K562 (cell line): ENCODE results near the gene CARMIL1. TPM values are rescaled to one million over a fixed set of nuclear protein-coding genes. Genes with fewer than 3 reads are reported as not detected.

Source experiments
- ATAC-seq: fragments of 200-7000 bp; cut with Tn5 transposase; 3 replicates; pipeline ENCODE4 v1.9.1; 2020; ENCODE audit warnings: moderate library complexity
- BruUV-seq: library from RNA; stranded (reverse); fragments of 400-500 nt; replicated peaks from 2 replicates; lab custom pipeline; 2021; lab: Mats Ljungman, UMichigan
- CTCF ChIA-PET: fragments of 300-600 bp; formaldehyde crosslinking; extraction: SDS; loops from one replicate; lab custom pipeline; 2021; ENCODE audit warnings: low intra/inter-chr PET ratio; lab: Yijun Ruan, JAX
- POLR2A ChIA-PET: fragments of 300-600, 350-650 bp; sonication (Branson Sonifier 250); formaldehyde crosslinking; extraction: SDS; loops from one replicate; lab custom pipeline; 2021; ENCODE audit warnings: antibody characterized with exemption, inconsistent platforms; lab: Yijun Ruan, JAX
- DNase-seq, 4 experiments: peaks; one replicate each; pipeline versions ENCODE4 v3.0.0 to v3.0.0-alpha.2; 2011 to 2018; ENCODE audit warnings: low spot score in 3 of 4, mixed read lengths in 3 of 4; ENCODE audit errors: extremely low read depth in 1 of 4
- FAIRE-seq: peaks from 2 replicates; lab custom pipeline; 2011; peaks lifted over from hg19 to GRCh38; lab: Jason Lieb, UNC
- H2AFZ ChIP-seq: 2 replicates; pipeline ENCODE4 v1.6.0; 2011; ENCODE audit warnings: low read depth, low read length, control low read depth, inconsistent platforms
- H3K27ac ChIP-seq: fragments of 200-600 bp; 3 replicates; pipeline ENCODE4 v1.8.0; 2011; ENCODE audit warnings: low read depth, mild to moderate bottlenecking, control low read depth, inconsistent platforms, low read length, moderate library complexity, mixed read lengths; ENCODE audit errors: extremely low read depth
- H3K27me3 ChIP-seq, 2 experiments: fragments of 300-600 bp in 1 of 2; 2 replicates in 1 of 2; 3 replicates in 1 of 2; pipeline versions ENCODE4 v1.6.0 to v1.8.0; 2011; ENCODE audit warnings: inconsistent platforms in 2 of 2, low read length in 2 of 2, mild to moderate bottlenecking in 1 of 2, mixed read lengths in 1 of 2, moderate library complexity in 1 of 2; ENCODE audit not compliant: control insufficient read depth in 2 of 2, insufficient read depth in 2 of 2
- H3K36me3 ChIP-seq: fragments of 300-600 bp; 3 replicates; pipeline ENCODE4 v1.8.0; 2011; ENCODE audit warnings: mild to moderate bottlenecking, low read length, inconsistent platforms; ENCODE audit not compliant: control insufficient read depth, insufficient read depth
- H3K4me1 ChIP-seq, 2 experiments: fragments of 200-600 bp in 1 of 2; replicated peaks in 1 of 2; 2 replicates in 1 of 2; 3 replicates in 1 of 2; pipeline versions ENCODE4 v1.5.1 to v1.8.0; 2011; ENCODE audit warnings: inconsistent platforms in 2 of 2, low read length in 2 of 2, mild to moderate bottlenecking in 1 of 2, mixed read lengths in 1 of 2, moderate library complexity in 1 of 2; ENCODE audit not compliant: control insufficient read depth in 2 of 2, insufficient read depth in 2 of 2
- H3K4me2 ChIP-seq: 2 replicates; pipeline ENCODE4 v1.6.1; 2011; ENCODE audit warnings: low read length, control low read depth, inconsistent platforms, mixed read lengths; ENCODE audit not compliant: insufficient read depth
- H3K4me3 ChIP-seq: fragments of 200-600 bp; sonication (generic), shearing (Covaris generic); 2 replicates; pipeline ENCODE4 v1.5.1; 2016; ENCODE audit warnings: control low read depth, inconsistent platforms
- H3K79me2 ChIP-seq: fragments of 200-600 bp; 3 replicates; pipeline ENCODE4 v1.8.0; 2011; ENCODE audit warnings: low read length, inconsistent platforms; ENCODE audit not compliant: control insufficient read depth, insufficient read depth
- H3K9ac ChIP-seq, 2 experiments: 2 replicates each; pipeline versions ENCODE4 v1.6.0 to v1.6.1; 2011; ENCODE audit warnings: low read depth in 2 of 2, low read length in 2 of 2, control low read depth in 1 of 2, inconsistent platforms in 1 of 2, mild to moderate bottlenecking in 1 of 2, mixed read lengths in 1 of 2; ENCODE audit not compliant: insufficient read depth in 1 of 2
- H3K9me1 ChIP-seq: one replicate; pipeline ENCODE4 v1.6.0; 2011; ENCODE audit warnings: inconsistent platforms, mild to moderate bottlenecking, low read length, moderate library complexity; ENCODE audit not compliant: control insufficient read depth, insufficient read depth
- H3K9me3 ChIP-seq: replicated peaks from 2 replicates; pipeline ENCODE4 v1.5.1; 2011; ENCODE audit warnings: low read depth, low read length, inconsistent platforms; ENCODE audit not compliant: control insufficient read depth, insufficient read depth
- H4K20me1 ChIP-seq: replicated peaks from 2 replicates; pipeline ENCODE4 v1.6.1; 2011; ENCODE audit warnings: low read length, inconsistent platforms, mixed read lengths; ENCODE audit not compliant: control insufficient read depth, insufficient read depth
- ESRRA ChIP-seq: fragments of 450-650 bp; IDR thresholded peaks from 2 replicates; pipeline ENCODE4 v1.6.1; 2014; ENCODE audit warnings: low read depth, mild to moderate bottlenecking, moderate library complexity, borderline replicate concordance
- MNT ChIP-seq, 2 experiments: fragments of 450-650 bp; conservative IDR thresholded peaks; 2 replicates each; pipeline ENCODE4 v1.6.1; 2017; ENCODE audit warnings: mild to moderate bottlenecking in 2 of 2, moderate library complexity in 2 of 2
- PCBP1 ChIP-seq: fragments of 200-400 bp; formaldehyde crosslinking; IDR thresholded peaks from 2 replicates; pipeline ENCODE4 v1.6.1; 2018; ENCODE audit warnings: mild to moderate bottlenecking, low read depth, low read length; ENCODE audit not compliant: poor library complexity, severe bottlenecking
- PTRF ChIP-seq: fragments of 450-650 bp; IDR thresholded peaks from 2 replicates; pipeline ENCODE4 v1.6.1; 2016; ENCODE audit warnings: mild to moderate bottlenecking, missing genetic modification characterization, missing compliant biosample characterization
- ZNF740 ChIP-seq, 3 experiments: fragments of 200-800 bp in 1 of 3; sonication (Bioruptor generic) in 1 of 3; sonication (generic) in 1 of 3; formaldehyde crosslinking in 1 of 3; IDR thresholded peaks; 2 replicates each; pipeline versions ENCODE4 v1.6.1 to v1.8.0; 2016 to 2022; ENCODE audit warnings: mild to moderate bottlenecking in 2 of 3, missing compliant biosample characterization in 2 of 3, missing genetic modification characterization in 2 of 3, missing genetic modification reagents in 1 of 3
- WGBS: fragments of 100-300 bp; shearing (Covaris generic); methylation state at CpG from one replicate; pipeline ENCODE4 v1.1.6; 2016; ENCODE audit warnings: low coverage, mixed read lengths; ENCODE audit not compliant: insufficient coverage; ENCODE audit errors: missing lambda C conversion rate; 5-methylcytosine and 5-hydroxymethylcytosine counted together
- in situ Hi-C: fragments of 300-500 bp; cut with MboI; formaldehyde crosslinking; loops from 4 replicates; pipeline ENCODE4 v1.15.0; 2018; ENCODE audit warnings: inconsistent platforms, mixed read lengths
- intact Hi-C: fragments of 100-400 bp; cut with micrococcal nuclease; formaldehyde crosslinking; loops from 2 replicates; pipeline ENCODE4 v1.14.2; 2022
- polyA plus RNA-seq, 8 experiments: library from polyadenylated mRNA; depleted of rRNA in 4 of 8; stranded (reverse) in 5 of 8; unstranded in 3 of 8; fragments of >200 nt; fragmentation: Nextera tagmentation in 2 of 8; fragmentation: Illumina TruSeq in 1 of 8; extraction: Ambion mirVana in 2 of 8; extraction: Trizol in 1 of 8; gene quantifications; 2 replicates each; pipeline versions ENCODE4 v1.2.1 to v1.2.3, GENCODE V29; 2011 to 2014; ENCODE audit warnings: inconsistent platforms in 1 of 8, missing spikeins in 1 of 8
- total RNA-seq, 7 experiments: library from RNA; depleted of rRNA in 6 of 7; stranded (reverse); fragments of >200 nt in 6 of 7; fragmentation: Illumina TruSeq in 2 of 7; extraction: Trizol in 2 of 7; gene quantifications; 2 replicates each; pipeline versions ENCODE4 v1.2.1 to v1.2.3, GENCODE V29; 2011 to 2021; ENCODE audit warnings: low replicate concordance in 1 of 7
- TF ChIP-seq, protein P1 (sequence below): fragments of 250-450 bp; sonication (Bioruptor Pico); IDR thresholded peaks from 2 replicates; pipeline ENCODE4 v1.9.0; 2021; ENCODE audit warnings: mild to moderate bottlenecking, inconsistent platforms
- TF ChIP-seq, protein P2 (sequence below): IDR thresholded peaks from 2 replicates; pipeline ENCODE4 v1.6.1; 2016; ENCODE audit warnings: missing genetic modification characterization, missing compliant biosample characterization
- TF ChIP-seq, protein P3 (sequence below), 2 experiments: IDR thresholded peaks; 2 replicates each; pipeline ENCODE4 v1.6.1; 2012; ENCODE audit warnings: improper control_type of control experiment in 2 of 2, low read depth in 2 of 2, low read length in 2 of 2, borderline replicate concordance in 1 of 2

CARMIL1 gene
- total and polyA plus RNA-seq, 9 of the 15 experiments (the other 6 are each of a cell fraction or from before 2014, with no cell fraction given): 0.04 to 0.32 (median 0.10) TPM; not detected in 1

- no peak overlapping the region for H3K9ac ChIP-seq
- H3K4me2 ChIP-seq: no peak overlapping the region
- H2AFZ ChIP-seq: no peak overlapping the region
- H3K4me3 ChIP-seq: no peak overlapping the region
- no peaks in the 10 kb centered on the region for H3K9me3 ChIP-seq
- H4K20me1 ChIP-seq: no peaks in the 10 kb centered on the region
- ATAC-seq: 0 out of 3 replicates have a peak, but pooled peaks have one; percentile 45
- H3K9me1 ChIP-seq: no peaks in the 10 kb centered on the region
- H3K27me3 ChIP-seq: no peaks in the 10 kb centered on the region; a peak in 1 of 5 replicates
- intact Hi-C loops: no loop called here
- TF ChIP-seq PTRF (no peak), MNT (conservative IDR thresholded peaks at IDR 0.05) (no peak), ZNF740 (CRISPR knock-in tag; IDR thresholded peaks at IDR 0.05) (no peak), ZNF740 (tag; IDR thresholded peaks at IDR 0.05) (no peak), PCBP1 (no peak), ESRRA (no peak)
- TF ChIP-seq, protein P1, sequence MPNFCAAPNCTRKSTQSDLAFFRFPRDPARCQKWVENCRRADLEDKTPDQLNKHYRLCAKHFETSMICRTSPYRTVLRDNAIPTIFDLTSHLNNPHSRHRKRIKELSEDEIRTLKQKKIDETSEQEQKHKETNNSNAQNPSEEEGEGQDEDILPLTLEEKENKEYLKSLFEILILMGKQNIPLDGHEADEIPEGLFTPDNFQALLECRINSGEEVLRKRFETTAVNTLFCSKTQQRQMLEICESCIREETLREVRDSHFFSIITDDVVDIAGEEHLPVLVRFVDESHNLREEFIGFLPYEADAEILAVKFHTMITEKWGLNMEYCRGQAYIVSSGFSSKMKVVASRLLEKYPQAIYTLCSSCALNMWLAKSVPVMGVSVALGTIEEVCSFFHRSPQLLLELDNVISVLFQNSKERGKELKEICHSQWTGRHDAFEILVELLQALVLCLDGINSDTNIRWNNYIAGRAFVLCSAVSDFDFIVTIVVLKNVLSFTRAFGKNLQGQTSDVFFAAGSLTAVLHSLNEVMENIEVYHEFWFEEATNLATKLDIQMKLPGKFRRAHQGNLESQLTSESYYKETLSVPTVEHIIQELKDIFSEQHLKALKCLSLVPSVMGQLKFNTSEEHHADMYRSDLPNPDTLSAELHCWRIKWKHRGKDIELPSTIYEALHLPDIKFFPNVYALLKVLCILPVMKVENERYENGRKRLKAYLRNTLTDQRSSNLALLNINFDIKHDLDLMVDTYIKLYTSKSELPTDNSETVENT (CRISPR knock-in tag): no peak
- TF ChIP-seq, protein P2, sequence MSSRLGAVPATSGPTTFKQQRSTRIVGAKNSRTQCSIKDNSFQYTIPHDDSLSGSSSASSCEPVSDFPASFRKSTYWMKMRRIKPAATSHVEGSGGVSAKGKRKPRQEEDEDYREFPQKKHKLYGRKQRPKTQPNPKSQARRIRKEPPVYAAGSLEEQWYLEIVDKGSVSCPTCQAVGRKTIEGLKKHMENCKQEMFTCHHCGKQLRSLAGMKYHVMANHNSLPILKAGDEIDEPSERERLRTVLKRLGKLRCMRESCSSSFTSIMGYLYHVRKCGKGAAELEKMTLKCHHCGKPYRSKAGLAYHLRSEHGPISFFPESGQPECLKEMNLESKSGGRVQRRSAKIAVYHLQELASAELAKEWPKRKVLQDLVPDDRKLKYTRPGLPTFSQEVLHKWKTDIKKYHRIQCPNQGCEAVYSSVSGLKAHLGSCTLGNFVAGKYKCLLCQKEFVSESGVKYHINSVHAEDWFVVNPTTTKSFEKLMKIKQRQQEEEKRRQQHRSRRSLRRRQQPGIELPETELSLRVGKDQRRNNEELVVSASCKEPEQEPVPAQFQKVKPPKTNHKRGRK: no peak
- TF ChIP-seq, protein P3, sequence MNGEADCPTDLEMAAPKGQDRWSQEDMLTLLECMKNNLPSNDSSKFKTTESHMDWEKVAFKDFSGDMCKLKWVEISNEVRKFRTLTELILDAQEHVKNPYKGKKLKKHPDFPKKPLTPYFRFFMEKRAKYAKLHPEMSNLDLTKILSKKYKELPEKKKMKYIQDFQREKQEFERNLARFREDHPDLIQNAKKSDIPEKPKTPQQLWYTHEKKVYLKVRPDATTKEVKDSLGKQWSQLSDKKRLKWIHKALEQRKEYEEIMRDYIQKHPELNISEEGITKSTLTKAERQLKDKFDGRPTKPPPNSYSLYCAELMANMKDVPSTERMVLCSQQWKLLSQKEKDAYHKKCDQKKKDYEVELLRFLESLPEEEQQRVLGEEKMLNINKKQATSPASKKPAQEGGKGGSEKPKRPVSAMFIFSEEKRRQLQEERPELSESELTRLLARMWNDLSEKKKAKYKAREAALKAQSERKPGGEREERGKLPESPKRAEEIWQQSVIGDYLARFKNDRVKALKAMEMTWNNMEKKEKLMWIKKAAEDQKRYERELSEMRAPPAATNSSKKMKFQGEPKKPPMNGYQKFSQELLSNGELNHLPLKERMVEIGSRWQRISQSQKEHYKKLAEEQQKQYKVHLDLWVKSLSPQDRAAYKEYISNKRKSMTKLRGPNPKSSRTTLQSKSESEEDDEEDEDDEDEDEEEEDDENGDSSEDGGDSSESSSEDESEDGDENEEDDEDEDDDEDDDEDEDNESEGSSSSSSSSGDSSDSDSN (IDR thresholded peaks at IDR 0.05; ENCODE audit: borderline replicate concordance in 1 of 2, low read depth in 2 of 2, low read length in 2 of 2): no peak
- TF ChIP-seq, all 486 proteins: peak for 0
- CTCF ChIA-PET: no interaction called here
- POLR2A ChIA-PET: interaction anchor here (0.8 kb wide), 1 partner anchor 18 kb away, joined by 3 read pairs; no protein-coding TSS in a partner anchor
- Histone ChIP-seq H3K79me2 (no peaks in the 10 kb centered on the region), H3K36me3 (no peaks in the 10 kb centered on the region), H3K27ac (no peak overlapping the region), H3K4me1 (no peaks in the 10 kb centered on the region)
- in situ Hi-C loops: no loop called here
- DNase-seq (peak in 1 of 4 experiments; percentile 23), FAIRE-seq (no peak)
- 0% methylated on average over 3 of the region's 3 CpGs for WGBS
- BruUV-seq: no TSS peak
These were observed 193.1 kb downstream of the CARMIL1 start for GRCh38 chr6:25472306-25472705.
